NCI-H1694 treated with DMSO at 0.1 percent for 48 hours (cell line): ENCODE measurements around the gene RAP1GAP2.
"Not testable (repeated sequence)": the region's sequence is repeated elsewhere in the genome, so short reads cannot be mapped to it uniquely, and the experiment has no call there.

Experiments used
- DNase-seq: peaks from one replicate; lab custom pipeline; 2025; lab: John Stamatoyannopoulos, UW

RAP1GAP2 gene

DNA sequence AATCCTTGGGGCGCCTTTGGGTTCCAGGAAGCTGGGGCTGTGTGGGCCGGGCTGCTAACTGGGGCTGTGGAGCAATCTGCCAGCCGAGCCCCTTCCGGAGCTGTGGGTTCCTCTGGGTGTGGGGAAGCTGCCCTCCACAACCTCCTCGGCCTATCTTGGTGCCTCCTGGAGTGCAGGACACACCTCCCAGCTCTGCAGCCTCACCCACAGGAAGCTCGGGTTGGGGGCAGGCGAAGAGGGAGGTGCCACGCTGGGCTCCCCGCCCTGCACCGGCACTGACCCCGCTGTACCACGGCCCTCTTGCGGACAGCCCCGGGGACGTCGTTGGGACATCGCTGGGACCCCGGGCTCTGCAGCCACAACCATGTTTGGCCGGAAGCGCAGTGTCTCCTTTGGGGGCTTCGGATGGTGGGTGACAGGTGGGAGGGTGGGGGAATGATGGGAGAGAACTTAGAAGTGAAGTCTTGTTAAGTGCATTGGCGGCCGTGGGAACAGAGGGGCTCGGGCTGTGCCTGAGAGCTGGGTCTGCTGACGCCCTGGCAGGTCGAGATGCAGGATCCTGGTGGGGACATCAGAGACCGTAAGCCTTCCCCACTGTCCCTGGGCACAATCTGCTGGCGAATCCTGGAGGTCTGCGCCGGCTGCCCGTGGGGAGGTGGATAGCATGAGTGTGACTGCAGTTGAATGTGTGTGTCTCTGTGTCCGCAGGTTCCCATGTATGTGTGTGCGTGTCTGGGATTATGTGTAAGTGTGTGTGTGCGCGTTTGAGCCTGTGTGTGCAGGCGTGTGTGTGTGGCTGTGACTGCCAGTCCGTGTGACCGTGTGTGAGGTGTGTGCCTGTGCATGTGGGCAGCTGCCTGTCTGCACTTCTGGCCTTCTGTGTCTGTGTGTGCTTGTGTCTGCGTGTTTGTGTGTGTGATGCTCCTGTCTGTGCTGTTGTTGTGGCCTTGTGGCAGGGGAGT lies at the start of gene RAP1GAP2:
RAP1GAP2 (plus strand) TSS at position 275 of the 962 bp plus-strand sequence; CDS start at position 365, 90 bp downstream.
- no peak for DNase-seq

DNA sequence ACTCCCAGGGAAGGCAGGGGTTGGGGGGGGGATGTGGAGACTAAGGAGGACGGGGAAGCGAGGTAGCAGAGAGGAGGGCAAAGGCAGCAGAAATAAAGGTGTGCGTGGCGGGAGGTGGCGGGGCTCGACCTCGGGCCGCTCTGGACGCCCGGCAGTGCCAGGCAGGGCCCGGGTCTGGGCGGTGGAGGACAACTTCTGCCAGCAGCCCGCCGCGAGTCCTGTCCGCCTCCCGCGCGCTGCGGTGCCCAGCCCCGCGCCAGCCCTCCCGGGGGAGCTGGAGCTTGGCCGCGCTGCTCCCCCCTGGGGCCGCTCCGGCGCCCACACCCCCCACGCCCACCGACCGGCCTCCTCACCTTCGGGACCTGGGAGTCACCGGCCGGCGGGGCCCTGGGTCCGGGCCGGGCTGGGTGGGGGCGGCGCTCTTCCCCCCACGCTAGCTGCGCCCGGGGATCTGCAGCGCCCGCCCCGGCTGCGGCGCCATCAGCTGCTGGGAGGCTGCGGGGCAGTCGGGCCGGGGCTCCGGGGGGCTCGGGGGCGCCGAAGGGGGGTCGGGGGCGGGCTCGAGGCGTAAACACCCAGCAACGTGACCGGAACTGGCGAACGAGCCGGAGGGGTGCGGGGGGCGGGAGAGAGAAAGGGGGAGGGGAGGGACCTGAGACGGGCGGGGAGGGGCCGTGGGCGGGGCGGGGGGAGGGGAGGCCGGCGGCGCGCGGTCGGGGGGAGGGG lies 47.0 kb upstream of the RAP1GAP2 start, which contains the start of gene CCDC92B:
CCDC92B (minus strand) TSS at position 595 of the 726 bp plus-strand sequence. CDS start 14,507 bp downstream, outside the sequence.
- peak; percentile 25 for DNase-seq

DNA sequence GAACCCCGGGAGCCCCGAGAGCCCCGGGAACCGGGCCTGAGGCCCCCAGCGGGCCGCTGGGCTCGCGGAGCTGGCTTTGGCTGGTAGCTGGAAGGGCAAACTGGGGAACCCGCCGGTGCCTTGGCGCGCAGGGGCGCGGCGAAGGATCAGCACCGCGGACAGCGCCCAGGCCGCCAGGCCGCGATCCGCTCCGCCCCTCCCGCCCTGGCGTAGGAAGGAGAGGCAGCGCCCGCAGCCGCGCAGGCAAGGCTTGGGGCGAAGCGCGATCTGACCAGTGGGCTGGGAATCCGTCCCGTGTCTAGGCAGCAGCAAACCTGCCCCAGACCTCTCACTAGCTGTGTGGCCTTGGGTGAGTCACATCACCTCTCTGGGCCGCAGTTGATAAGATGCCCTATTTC lies 46.5 kb upstream of the RAP1GAP2 start:
- no peak for DNase-seq

DNA sequence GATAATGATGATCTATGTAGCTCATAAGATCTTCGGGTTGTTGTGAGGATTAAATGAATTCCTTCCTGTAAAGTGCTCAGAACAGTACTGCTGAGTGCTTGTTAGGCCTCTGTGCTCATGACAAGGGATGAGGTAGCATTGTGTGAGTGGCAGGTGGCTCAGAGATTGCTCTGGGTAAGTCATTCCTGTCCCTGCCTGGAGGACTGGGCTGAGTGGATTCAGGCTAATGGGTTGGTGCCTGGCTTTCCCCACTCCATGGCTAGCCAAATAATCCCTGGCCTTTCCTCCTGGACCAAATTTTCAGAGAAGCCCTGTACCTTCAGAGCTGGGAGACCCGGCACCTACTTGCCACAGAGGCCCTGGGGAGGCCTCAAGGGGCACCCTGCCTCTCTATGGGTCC lies 45.5 kb upstream of the RAP1GAP2 start:
- no peak for DNase-seq

DNA sequence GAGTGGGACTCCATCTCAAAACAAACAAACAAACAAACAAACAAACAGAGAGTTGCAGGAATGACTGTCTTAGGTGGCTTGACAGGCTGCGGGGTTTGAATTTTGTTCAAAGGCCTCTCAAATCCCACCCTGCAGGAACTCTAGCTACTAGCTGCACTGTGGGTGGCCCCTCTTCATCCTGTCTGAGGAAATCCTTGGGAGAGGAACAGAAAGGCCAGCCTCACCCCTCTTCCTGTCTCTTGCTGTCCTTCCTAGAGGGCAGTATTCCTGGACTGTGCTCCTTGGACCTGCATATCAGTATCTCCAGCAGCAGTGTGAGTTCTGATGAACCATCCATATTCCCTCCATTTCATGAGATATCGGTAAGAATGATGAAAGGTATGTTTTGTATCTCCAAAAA lies 44.7 kb upstream of the RAP1GAP2 start:
- no peak for DNase-seq

DNA sequence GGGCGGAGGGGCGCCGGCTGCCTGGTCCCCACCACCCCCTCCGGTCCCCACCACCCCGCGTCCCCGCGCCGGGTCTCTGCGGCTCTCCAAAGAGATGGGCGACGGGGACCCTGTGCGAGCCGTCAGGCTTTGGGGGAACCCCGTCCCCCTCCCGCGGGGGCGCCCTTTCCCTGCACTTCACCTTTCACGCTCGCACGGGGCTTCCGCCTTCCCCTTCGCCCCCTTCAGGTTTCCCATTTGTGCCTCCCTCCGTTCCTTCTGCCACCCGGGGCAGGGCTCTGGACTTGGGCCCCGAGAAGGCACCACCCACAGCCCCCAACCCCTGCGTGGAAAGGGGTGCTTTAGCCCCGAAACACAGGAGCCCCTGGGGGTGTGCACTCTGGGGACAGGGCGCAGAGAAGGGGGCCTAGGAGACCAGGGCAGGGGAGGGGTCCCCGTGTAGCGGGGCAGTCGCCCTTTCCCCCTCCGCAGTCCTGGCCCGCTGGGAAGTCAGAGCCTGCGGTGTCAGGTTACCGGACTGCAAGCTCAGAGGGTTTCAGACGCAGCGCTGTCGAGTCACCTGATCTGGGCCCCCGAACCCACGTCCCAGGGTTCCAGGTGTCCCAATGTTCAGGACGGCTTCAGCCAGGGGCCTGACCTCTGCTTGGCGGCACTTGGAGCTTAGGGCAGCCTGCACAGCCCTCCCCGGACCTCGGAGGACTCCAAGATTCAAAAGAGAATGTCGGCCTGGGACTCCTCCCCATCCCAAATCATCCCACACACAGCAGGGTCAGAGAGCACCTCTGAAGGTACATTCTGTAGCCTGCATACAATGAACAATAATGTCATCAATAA lies 40.1 kb upstream of the RAP1GAP2 start:
- no peak for DNase-seq

DNA sequence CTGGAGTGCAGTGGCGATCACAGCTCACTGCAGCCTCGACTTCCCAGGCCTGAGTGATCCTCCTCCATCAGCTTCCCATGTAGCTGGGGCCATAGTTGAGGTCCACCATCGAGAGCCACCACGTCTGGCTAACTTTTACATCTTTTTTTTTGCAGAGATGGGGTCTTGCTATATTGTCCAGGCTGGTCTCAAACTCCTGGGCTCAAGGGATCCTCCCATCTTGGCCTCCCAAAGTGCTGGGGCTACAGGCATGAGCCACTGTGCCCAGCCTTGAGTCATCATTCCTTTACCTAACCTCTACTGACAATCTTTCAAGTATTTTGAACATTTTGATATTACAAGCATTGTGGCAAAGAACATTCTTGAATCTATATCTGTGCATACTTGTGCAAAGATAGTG lies 37.4 kb upstream of the RAP1GAP2 start:
- DNase-seq: no peak

DNA sequence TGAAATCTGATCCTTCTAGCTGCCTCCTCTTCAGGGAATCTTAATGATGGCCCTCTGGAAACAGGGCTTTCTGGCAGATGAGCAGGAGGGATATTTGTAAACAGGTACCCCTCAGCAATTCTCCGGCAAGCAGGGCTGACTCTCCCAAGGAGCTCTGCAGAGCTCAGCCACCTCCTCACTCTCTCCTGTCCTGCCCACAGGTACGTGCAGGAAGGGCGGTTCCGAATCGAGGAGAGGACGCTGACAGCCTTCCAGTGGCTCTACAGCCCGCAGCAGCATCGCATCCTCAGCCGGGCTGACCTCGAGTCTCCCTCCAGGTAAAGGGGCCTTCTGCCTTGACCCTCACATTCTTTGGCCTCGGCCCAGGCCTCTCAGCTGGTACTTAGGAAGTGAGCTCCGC lies 26.1 kb upstream of the RAP1GAP2 start:
- DNase-seq: no peak

DNA sequence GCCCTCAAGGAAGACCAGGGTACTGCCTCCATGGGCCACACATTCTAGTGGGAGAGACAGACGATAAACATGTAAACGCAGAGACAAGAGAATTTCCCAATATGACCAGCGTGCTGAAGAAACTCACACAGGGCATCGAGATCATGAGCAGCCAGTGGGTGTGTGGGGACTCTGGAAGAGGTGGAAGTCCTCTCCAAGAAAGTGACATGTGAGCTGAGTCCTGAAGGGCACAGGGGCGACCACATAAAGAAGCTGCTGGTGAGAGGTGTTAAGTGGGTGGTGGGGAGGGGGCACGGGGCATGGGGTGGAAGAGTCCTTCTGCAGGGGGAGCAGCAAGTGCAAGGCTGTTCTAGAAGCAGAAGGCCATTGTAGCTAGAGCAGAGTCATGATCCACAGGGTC lies 21.0 kb upstream of the RAP1GAP2 start:
- DNase-seq: no peak

DNA sequence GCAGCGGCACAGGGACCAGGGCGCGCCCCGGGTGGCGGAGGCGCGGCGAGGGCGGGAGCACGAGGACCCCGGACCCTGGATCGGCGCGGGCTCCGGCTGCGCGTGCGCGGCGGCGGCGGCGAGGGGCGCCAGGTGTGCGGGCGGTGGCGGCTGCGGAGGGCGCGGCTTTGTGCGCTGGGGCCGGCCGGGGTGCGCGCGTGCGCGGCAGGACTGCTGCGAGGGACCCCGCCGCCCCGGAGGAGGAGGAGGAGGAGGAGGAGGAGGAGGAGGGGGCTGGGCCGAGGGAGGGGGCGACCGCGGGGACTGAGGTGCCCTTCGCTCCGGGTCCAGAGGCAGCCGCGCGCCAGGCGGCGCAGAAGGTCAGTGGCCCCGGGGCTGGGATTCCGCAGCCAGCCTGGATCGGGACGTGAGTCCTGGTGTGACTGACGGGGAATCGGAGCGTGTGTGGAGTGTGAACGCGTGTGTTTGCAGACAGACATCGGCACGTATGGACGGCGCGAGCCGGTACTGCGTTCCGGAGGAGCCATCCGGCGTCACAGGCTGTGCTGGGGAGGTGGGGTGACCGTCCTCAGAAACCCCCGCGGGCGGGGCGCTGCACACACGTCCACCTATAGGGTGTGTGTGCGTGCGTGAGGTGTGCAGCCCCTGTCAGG lies 19.5 kb upstream of the RAP1GAP2 start:
- peak; percentile 37 for DNase-seq

DNA sequence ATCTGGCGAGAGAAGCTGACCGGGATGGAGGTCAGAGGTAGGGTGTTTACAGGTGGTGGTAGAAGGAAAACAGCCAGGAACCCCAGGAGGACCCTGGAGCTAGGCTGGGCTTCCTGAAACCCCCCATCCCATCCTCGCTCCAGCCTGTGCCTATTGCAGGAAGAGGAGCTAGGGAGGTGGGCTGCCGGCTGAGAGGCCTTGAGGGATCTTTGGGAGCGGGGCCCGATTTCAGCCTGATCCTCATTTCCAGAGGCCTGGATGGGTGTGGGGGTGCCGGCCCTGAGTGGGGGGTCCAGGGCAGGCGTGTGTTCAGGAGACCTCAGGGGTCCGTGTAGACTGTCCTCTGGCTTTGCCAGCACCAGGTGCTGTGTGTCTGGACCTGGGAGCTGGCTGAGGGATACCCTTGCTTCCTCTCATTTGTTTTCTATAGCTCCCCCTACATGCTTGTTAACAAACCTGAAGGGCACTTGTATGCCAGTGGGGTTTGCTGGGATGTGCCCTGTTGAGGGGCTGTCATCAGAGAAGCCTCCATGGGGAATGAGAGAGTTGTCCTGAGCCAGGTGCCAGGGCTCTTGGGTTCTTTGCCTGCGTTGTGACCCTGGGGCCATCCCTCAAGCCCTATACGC lies 18.9 kb upstream of the RAP1GAP2 start:
- DNase-seq: peak; percentile 32

DNA sequence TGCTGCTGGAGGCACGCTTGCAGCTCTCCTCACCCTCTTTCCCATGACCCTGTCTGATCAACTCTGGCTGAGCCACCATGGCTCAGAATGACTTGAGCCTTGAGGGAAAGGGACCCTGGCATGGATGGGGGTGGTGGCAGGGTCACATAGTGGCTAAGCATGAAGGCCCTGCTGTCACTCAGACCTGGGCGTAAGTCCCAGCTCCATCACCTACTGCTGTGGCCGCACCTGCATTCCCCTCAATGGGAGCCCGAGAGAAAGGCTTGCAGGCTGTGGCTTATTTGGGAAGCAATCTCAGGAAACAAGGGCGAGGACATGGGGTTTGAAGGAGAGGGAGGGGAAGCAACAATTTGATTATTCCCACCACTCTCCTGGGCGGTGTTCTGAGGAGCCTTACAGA lies 17.7 kb upstream of the RAP1GAP2 start:
- no peak for DNase-seq

DNA sequence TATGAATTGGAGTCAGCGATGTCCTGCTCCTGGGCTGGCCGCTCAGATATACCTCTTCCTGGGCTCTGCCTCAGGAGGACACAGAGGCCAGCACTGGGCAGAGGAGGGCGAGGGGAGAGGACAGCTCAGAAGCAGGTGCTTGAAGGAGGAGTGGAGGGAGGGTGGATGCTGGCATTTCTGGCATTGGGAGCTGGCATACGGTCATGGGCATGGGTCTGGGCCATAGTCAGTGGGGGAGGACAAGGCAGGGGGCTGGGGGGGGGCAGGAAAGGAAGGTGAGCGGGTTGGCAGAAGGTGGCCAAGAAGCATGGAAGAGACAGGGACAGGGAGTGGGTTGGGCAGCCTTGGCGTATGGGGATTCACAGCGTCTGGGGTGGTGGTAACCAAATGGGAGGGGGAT lies 16.7 kb upstream of the RAP1GAP2 start:
- DNase-seq: no peak

DNA sequence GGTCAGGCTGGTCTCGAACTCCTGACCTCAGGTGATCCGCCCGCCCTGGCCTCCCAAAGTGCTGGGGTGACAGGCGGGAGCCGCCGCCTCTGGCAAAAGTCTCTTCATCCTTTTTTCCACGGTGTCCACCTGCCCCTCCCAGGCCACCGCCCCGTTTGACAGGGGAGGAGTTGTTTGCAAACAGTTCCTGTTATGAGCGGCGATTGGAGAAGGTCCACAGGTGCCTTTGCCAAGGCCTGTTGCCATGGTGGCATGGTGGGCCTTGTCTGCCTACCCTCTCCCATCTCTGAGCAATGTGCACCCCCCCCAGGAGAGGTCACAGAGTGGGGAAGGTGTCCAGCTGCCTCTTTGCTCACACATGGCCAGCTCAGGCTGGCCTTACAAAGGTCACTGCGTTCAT lies 16.0 kb upstream of the RAP1GAP2 start:
- DNase-seq: no peak

DNA sequence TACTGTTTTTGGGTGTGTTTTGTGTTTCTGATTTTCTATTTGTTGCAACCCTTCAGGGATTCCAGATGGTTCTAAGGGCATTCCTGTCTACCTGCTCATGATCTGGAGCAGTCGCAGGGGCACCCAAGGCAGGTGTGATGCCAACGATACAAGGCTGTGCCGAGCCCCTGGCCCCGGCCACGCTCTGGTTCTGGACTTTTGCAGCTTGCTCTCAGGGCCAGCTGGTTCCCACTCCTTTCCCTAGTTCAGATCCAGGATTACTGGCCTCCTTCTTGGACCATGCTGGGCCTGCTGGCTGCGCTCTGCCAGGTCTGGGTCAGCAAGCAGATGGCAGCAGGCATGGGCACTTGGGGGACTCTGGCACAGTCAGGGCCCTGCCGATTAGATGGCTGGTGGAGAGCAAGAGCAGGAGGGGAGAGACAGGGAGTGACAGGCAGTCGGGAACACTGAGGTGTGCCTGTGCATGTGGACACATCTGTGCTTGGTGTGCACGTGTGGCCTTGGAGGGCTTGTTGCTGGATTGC lies 15.2 kb upstream of the RAP1GAP2 start:
- DNase-seq: no peak

DNA sequence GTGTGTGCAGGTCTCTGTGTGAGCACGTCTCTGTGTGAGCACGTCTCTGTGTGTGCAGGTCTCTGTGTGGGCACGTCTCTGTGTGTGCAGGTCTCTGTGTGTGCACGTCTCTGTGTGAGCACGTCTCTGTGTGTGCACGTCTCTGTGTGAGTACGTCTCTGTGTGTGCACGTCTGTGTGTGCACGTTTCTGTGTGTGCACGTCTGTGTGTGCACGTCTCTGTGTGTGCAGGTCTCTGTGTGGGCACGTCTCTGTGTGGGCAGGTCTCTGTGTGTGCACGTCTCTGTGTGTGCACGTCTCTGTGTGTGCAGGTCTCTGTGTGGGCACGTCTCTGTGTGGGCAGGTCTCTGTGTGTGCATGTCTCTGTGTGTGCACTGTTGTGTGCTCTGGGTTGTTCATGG lies 14.6 kb upstream of the RAP1GAP2 start:
- not testable (repeated sequence) for DNase-seq

DNA sequence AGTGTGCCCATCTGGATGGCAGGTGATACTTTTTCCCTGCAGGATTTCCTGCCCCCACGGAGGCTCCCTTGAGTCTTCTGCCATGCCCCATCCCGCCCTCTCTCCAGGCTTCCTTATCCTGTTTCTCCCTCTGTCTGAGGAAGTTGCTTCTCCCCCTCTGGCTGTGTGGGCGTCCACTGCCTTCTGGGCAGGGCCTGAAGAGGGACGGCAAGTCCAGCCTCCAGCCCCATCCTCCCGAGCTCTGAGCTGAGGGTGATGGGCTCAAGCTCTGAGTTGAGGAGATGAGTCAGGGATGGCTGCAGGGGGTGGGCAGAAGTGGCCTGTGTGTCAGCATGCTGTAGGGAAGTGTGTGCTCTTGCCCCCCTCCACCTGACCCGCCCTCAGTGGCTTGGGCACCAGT lies 14.2 kb upstream of the RAP1GAP2 start:
- no peak for DNase-seq

DNA sequence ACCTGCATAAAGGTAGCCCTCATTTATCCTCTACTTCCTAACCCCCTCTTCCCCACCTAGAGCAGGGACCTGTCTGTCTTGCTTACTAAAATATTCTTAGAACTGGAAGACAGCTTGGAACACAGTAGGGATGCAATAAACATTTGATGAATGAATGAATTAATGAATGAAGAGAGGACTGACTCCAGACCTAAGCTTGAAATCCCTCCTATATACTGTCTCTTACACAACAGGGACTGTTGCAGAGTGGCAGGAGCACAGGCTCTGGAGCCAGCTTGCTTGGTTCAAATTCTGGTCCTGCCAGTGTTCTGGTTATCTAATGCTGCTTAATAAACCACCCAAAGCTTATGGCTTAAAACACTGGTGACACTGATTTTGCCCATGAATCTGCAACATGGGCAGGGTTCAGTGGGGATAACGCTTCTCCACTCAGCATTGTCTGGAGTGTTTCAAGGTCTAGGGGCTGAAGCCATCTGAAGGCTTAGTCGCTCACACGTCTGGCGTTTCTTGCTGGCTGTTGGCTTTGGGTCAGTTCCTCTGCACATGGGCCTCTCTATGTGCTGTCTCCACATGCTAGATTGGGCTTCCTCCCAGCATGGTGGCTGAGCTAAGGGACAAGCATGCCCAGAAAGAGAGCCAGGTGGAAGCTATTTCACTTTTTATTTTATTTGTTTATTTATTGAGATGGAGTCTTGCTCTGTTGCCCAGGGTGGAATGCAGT lies 12.8 kb upstream of the RAP1GAP2 start:
- DNase-seq: no peak

DNA sequence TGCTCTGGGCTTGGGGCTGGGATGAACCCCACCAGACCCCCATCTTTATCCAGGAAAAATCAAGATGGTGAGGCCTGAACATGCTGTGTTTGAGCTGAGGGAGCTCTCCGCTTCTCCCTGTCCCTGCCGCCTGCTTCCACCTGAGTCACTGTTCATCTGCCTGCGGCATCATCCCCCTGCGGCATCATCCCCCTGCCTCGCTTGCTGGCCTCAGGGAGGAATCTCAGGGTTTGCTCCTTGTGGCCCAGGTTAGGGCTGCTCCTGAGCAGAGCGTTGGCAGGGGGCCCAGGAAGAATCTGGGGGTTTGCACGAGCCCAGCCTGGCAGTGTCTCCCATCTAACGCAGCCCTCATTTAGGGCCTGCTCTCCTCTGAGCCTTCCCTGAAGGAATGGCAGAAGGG lies 11.4 kb upstream of the RAP1GAP2 start:
- no peak for DNase-seq

DNA sequence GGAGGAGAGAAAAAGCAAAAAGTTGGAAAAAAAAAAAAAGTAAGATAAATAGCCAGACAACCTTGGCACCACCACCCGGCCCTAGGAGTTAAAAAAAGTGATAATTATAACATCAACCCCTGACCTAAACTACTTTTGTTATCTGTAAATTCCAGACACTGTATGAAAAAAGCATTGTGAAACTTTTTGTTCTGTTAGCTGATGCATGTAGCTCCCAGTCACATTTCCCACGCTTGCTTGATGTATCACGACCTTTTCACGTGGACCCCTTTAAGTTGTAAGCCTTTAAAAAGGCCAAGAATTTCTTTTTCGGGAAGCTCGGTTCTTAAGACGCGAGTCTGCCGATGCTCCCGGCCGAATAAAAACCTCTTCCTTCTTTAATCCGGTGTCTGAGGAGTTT lies 10.9 kb upstream of the RAP1GAP2 start:
- not testable (repeated sequence) for DNase-seq
